ENCODE data around the gene ITM2A. TPM values are rescaled to one million over a fixed set of nuclear protein-coding genes. Genes with fewer than 3 reads are reported as not detected.

The ITM2A gene
- total and polyA plus RNA-seq, 2 experiments from 2014 or later: 48.4 to 57.0 TPM

GRCh38 chrX:79408623-79409322 is 41.6 kb upstream of the ITM2A start (continued):
- TF ChIP-seq ETS1 (IDR thresholded peaks at IDR 0.05) (no peak), ZNF114 (CRISPR knock-in tag; IDR thresholded peaks at IDR 0.05) (no peak), EZH2phosphoT487 (IDR thresholded peaks at IDR 0.05; ENCODE audit: unreplicated experiment) (no peak), JUNB (IDR thresholded peaks at IDR 0.05; ENCODE audit: unreplicated experiment) (no peak), NANOG (IDR thresholded peaks at IDR 0.05; ENCODE audit: borderline replicate concordance) (no peak)

- no peaks in the 10 kb centered on the region for H3K4me1 ChIP-seq (ENCODE audit: insufficient read depth)
- DNase-seq (ENCODE audit: low spot score) (no peak), ATAC-seq (no peak)
- no peaks in the 10 kb centered on the region for H3K9me2 ChIP-seq (ENCODE audit: insufficient read depth)
- no peaks in the 10 kb centered on the region for H3F3A ChIP-seq (replicated peaks; ENCODE audit: low read depth)
- H3K4me3 Mint-ChIP-seq: no peak overlapping the region
- H3K4me2 ChIP-seq: no peak overlapping the region
- no peaks in the 10 kb centered on the region for H3K27me3 Mint-ChIP-seq (ENCODE audit: insufficient read depth, low read depth, poor library complexity)
- H4K20me1 ChIP-seq (replicated peaks; ENCODE audit: insufficient read depth): no peaks in the 10 kb centered on the region
- TF ChIP-seq REST (IDR thresholded peaks at IDR 0.05; ENCODE audit: unreplicated experiment) (no peak), EZH2 (IDR thresholded peaks at IDR 0.05; ENCODE audit: low read depth, unreplicated experiment) (no peak), CTCF (conservative IDR thresholded peaks at IDR 0.05; ENCODE audit: low read depth in 2 of 2) (no peak), ZNF462 (CRISPR knock-in tag; IDR thresholded peaks at IDR 0.05) (no peak), STAT1 (IDR thresholded peaks at IDR 0.05; ENCODE audit: unreplicated experiment) (no peak)
- no peaks in the 10 kb centered on the region for H3K36me3 ChIP-seq (ENCODE audit: insufficient read depth)
- H3K79me2 ChIP-seq (replicated peaks; ENCODE audit: insufficient read depth): no peaks in the 10 kb centered on the region
- H3K27ac ChIP-seq (ENCODE audit: low read depth): no peak overlapping the region
- no peaks in the 10 kb centered on the region for H3K9me3 Mint-ChIP-seq
- no peaks in the 10 kb centered on the region for H3K36me3 Mint-ChIP-seq (ENCODE audit: low read depth)
- no peaks in the 10 kb centered on the region for H3K27me3 ChIP-seq (ENCODE audit: insufficient read depth)
- H3K4me1 Mint-ChIP-seq: peaks cover 8% of the 10 kb centered on the region; the same call in 1 of the 3 replicates
- no peak overlapping the region for H3K4me3 ChIP-seq
- no peak overlapping the region for H2AFZ ChIP-seq
- no peak overlapping the region for H3K27ac Mint-ChIP-seq
Measured at GRCh38 chrX:79400623-79401022, 33.5 kb upstream of the ITM2A start.
